NB4 (cell line): Measurements from ENCODE around the gene TMEM53.

Experiments used
- DNase-seq: peaks from one replicate; pipeline ENCODE4 v3.0.0; 2010; ENCODE audit warnings: low read depth
- H3K4me3 ChIP-seq: one replicate; pipeline ENCODE4 v1.5.1; 2011; ENCODE audit warnings: mild to moderate bottlenecking, low read depth, low read length, moderate library complexity
- MYC ChIP-seq: IDR thresholded peaks from 2 replicates; pipeline ENCODE4 v1.6.1; 2011; ENCODE audit warnings: low read depth, low read length
- POLR2A ChIP-seq: IDR thresholded peaks from 2 replicates; pipeline ENCODE4 v1.6.1; 2011; ENCODE audit warnings: mild to moderate bottlenecking; ENCODE audit not compliant: insufficient read length; ENCODE audit errors: extremely low read depth
- TF ChIP-seq, protein P1 (sequence below): IDR thresholded peaks from 2 replicates; pipeline ENCODE4 v1.6.1; 2011; ENCODE audit warnings: low read depth, low read length
- TF ChIP-seq, protein P2 (sequence below): IDR thresholded peaks from one replicate; pipeline ENCODE4 v1.5.1; 2012; ENCODE audit warnings: low read depth, low read length

The TMEM53 gene

DNA sequence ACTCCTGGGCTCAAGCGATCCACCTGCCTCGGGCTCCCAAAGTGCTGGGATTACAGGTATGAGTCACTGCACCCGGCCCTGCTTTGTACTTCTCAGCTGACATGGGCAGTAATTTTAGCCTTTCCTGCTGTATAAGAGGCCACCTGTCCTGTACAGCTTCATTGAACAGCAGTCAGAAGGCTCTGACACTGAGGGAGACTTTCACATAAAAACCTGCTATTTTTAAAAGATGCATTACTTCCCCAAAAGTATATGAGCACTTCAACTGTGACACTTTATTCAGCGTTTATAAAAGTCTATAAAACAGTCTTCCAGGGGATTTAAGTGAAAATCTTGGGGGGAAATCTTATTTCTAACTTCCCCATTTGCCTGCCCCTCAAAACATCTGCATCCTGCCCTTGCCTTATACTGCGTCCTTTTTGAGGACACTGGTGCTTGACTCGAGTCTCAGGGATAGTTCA lies 39.1 kb upstream of the TMEM53 start:
- no peak for DNase-seq
- no peak overlapping the region for H3K4me3 ChIP-seq
- TF ChIP-seq, protein P1, sequence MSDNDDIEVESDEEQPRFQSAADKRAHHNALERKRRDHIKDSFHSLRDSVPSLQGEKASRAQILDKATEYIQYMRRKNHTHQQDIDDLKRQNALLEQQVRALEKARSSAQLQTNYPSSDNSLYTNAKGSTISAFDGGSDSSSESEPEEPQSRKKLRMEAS: no peak
- TF ChIP-seq, protein P2, sequence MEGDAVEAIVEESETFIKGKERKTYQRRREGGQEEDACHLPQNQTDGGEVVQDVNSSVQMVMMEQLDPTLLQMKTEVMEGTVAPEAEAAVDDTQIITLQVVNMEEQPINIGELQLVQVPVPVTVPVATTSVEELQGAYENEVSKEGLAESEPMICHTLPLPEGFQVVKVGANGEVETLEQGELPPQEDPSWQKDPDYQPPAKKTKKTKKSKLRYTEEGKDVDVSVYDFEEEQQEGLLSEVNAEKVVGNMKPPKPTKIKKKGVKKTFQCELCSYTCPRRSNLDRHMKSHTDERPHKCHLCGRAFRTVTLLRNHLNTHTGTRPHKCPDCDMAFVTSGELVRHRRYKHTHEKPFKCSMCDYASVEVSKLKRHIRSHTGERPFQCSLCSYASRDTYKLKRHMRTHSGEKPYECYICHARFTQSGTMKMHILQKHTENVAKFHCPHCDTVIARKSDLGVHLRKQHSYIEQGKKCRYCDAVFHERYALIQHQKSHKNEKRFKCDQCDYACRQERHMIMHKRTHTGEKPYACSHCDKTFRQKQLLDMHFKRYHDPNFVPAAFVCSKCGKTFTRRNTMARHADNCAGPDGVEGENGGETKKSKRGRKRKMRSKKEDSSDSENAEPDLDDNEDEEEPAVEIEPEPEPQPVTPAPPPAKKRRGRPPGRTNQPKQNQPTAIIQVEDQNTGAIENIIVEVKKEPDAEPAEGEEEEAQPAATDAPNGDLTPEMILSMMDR: no peak
- TF ChIP-seq MYC (no peak), POLR2A (no peak)

DNA sequence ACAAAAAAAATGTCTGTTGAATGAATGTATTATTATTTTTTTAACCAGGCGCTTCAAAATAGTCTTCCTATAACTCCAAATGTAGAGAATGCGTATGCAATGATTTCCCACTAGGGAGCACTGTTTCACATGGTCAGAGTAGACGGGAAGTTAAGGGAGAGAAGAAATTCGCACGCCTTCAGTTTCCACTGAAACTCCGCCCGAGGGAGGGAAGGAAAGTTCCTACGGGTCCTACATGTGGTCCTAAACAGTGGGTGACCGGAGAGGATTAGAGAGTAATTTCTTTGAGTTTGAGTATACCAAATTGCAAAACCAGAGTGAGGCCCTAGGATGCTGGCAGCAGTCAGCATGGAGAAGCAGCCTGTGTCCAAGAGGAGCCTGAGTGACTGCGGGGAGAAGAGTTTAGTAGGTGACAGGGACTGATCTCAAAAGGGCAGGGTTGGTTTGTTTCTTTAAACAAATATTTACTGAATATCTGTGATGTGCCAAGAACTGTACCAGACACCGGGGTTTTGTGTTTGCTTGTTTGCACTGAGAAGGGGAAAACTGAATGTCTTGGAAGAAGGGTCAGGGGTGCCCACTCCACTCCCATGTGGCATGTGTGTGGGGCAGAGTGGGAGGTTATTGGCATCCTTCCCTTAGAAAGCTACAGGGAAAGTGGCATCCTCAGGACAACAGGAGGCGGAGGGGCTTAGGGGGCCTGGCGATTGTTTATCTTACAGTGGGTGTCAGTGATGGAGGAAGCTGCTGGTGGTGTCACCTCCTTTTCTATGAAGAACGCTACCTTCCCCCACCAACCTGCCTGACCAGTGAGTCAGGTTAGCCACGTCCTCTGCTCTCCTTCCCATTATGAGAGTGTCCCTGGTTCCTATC lies 33.9 kb upstream of the TMEM53 start:
- TF ChIP-seq POLR2A: no peak
- TF ChIP-seq, protein P2: peak; percentile 54
- TF ChIP-seq, protein P1: peak; percentile 68
- DNase-seq: peak; percentile 49
- H3K4me3 ChIP-seq: no peak overlapping the region

DNA sequence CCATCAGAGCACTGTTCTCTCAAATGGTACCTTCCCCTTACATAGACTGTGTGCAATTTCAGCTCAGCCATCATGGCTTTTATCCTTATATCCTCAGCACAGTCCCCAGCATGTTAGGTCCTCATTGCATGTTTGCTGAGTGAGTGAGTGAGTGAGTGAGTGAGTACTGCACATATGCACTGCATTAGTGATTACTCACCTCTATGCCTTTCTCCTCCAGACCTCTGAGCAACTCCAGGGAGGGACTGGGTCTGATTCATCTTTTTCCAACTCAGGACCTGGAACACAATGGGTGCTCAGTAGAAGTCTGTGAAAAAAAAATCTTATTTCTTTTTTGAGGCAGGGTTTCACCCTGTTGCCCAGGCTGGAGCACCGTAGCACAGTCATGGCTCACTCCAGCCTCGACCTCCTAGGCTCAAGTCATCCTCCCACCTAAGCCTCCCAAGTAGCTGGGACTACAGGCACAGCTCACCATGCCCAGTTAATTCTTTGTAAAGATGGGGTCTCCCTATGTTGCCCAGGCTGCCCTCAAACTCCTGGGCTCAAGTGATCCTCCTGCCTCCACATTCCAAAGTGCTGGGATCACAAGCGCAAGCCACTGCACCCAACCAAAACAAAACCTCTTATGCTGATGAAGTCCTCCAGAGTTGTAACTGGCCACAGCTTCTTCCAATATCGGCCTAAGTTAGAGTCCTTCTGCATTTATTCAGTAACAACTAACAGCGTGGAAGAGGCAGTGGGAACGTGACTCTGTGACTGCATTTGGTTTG lies 33.0 kb upstream of the TMEM53 start:
- TF ChIP-seq, protein P2: no peak
- no peak for TF ChIP-seq POLR2A
- TF ChIP-seq, protein P1: no peak
- TF ChIP-seq MYC: no peak
- no peak overlapping the region for H3K4me3 ChIP-seq
- no peak for DNase-seq

DNA sequence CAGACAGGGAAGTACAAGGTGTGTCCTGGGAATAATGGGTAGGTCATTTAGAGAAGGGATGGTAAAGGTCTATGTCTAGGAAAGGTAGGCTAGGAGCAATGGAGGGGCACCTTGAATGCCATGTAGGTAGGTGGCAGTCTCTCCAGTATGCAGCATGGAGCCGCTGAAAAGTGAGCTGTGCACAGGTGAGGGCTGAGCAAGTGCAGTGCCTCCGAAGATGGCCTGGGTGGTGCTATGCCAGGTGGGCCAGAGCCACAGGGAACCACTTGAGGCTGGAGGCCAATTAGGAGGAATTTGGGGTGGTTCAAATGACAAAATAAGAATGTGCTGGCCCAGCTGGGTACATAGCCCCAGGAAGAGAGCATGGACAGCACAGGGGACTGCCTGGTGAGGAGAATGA lies 31.7 kb upstream of the TMEM53 start:
- no peak overlapping the region for H3K4me3 ChIP-seq
- DNase-seq: no peak
- TF ChIP-seq, protein P1: no peak
- TF ChIP-seq, protein P2: no peak
- TF ChIP-seq MYC: no peak
- TF ChIP-seq POLR2A: no peak

DNA sequence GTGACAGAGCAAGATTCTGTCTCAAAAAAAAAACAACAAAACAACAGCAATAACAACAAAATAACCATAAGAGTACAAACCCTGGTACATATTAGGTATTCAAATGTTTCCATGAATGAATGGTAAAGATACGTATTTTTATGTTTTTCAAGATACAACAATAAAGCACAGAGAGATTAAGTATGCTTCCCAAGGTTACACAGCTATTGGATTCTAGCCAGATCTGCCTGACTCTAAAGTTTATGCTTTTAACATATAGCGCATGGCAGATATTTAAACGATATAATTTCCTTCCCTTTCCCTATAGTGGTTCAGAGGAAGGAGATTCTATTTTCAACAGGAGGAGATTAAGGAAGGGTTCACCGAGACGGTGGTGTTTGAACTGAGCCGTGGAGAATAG lies 31.2 kb upstream of the TMEM53 start:
- TF ChIP-seq POLR2A (no peak), MYC (no peak)
- TF ChIP-seq, protein P1: no peak
- TF ChIP-seq, protein P2: no peak
- DNase-seq: no peak
- H3K4me3 ChIP-seq: no peak overlapping the region
